ENCODE data around the gene NR2C2AP. TPM values are rescaled to one million over a fixed set of nuclear protein-coding genes. Genes with fewer than 3 reads are reported as not detected.

NR2C2AP gene
- total RNA-seq, 1 experiment from 2014 or later: 45.3 TPM

DNA sequence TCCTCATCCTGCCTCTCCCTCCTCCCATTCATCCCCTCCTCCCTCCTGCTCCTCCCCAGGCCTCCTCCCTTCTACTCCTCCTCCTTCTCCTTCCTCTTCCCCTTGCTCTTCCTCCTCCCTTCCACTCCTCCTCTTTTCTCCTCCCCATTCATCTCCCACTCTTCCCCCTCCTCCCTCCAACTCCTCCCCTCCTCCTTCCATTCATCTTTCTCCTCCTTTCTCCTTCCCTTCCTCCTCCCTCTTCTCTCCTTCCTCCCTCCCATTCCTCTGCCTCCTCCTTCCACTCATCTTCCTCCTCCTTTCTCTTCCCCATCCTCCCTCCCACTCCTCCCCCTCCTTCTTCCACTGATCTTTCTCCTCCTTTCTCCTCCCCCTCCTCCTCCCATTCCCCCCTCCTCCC, 36.5 kb upstream of the NR2C2AP start:
- BruUV-seq (replicated peaks): no TSS peak
- no peak for DNase-seq (ENCODE audit: low spot score)
- no peak overlapping the region for H3K4me3 ChIP-seq (ENCODE audit: low read depth, low read length, poor library complexity, severe bottlenecking)
- intact Hi-C loops (cut with micrococcal nuclease; ENCODE audit: unreplicated experiment): no loop called here
- H3K4me1 ChIP-seq (ENCODE audit: insufficient read depth, low read length, poor library complexity, severe bottlenecking): no peaks in the 10 kb centered on the region
- ChIA-PET CTCF (no interaction called here), POLR2A (ENCODE audit: low non-redundant PET) (no interaction called here)
- no peaks in the 10 kb centered on the region for H3K27me3 ChIP-seq (replicated peaks; ENCODE audit: insufficient read depth, low read depth, low read length, poor library complexity)
- no peaks in the 10 kb centered on the region for H3K36me3 ChIP-seq (ENCODE audit: insufficient read depth, low read length, poor library complexity, severe bottlenecking)
- no peak overlapping the region for H3K27ac ChIP-seq (ENCODE audit: low read depth, low read length, poor library complexity, severe bottlenecking)
- H3K9me3 ChIP-seq (ENCODE audit: low read depth, low read length, poor library complexity, severe bottlenecking): peaks cover 3% of the 10 kb centered on the region
- no peak for TF ChIP-seq EZH2 (IDR thresholded peaks at IDR 0.05; ENCODE audit: borderline replicate concordance, low read depth, low read length, poor library complexity, severe bottlenecking)
- TF ChIP-seq, protein P1, sequence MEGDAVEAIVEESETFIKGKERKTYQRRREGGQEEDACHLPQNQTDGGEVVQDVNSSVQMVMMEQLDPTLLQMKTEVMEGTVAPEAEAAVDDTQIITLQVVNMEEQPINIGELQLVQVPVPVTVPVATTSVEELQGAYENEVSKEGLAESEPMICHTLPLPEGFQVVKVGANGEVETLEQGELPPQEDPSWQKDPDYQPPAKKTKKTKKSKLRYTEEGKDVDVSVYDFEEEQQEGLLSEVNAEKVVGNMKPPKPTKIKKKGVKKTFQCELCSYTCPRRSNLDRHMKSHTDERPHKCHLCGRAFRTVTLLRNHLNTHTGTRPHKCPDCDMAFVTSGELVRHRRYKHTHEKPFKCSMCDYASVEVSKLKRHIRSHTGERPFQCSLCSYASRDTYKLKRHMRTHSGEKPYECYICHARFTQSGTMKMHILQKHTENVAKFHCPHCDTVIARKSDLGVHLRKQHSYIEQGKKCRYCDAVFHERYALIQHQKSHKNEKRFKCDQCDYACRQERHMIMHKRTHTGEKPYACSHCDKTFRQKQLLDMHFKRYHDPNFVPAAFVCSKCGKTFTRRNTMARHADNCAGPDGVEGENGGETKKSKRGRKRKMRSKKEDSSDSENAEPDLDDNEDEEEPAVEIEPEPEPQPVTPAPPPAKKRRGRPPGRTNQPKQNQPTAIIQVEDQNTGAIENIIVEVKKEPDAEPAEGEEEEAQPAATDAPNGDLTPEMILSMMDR (conservative IDR thresholded peaks at IDR 0.05; ENCODE audit: low read depth, low read length): no peak

GRCh38 chr19:19238126-19238894, 35.1 kb upstream of the NR2C2AP start:
- TF ChIP-seq EZH2 (IDR thresholded peaks at IDR 0.05; ENCODE audit: borderline replicate concordance, low read depth, low read length, poor library complexity, severe bottlenecking): no peak
- TF ChIP-seq, protein P1 (conservative IDR thresholded peaks at IDR 0.05; ENCODE audit: low read depth, low read length): no peak
- Histone ChIP-seq H3K4me3 (ENCODE audit: low read depth, low read length, poor library complexity, severe bottlenecking) (no peak overlapping the region), H3K27ac (ENCODE audit: low read depth, low read length, poor library complexity, severe bottlenecking) (no peak overlapping the region), H3K9me3 (ENCODE audit: low read depth, low read length, poor library complexity, severe bottlenecking) (peaks cover 11% of the 10 kb centered on the region), H3K4me1 (ENCODE audit: insufficient read depth, low read length, poor library complexity, severe bottlenecking) (no peaks in the 10 kb centered on the region), H3K36me3 (ENCODE audit: insufficient read depth, low read length, poor library complexity, severe bottlenecking) (no peaks in the 10 kb centered on the region), H3K27me3 (replicated peaks; ENCODE audit: insufficient read depth, low read depth, low read length, poor library complexity) (no peaks in the 10 kb centered on the region)
- DNase-seq (ENCODE audit: low spot score): no peak
- ChIA-PET CTCF (no interaction called here), POLR2A (ENCODE audit: low non-redundant PET) (no interaction called here)
- BruUV-seq (replicated peaks): no TSS peak
- intact Hi-C loops (cut with micrococcal nuclease; ENCODE audit: unreplicated experiment): no loop called here

- no peak overlapping the region for H3K4me3 ChIP-seq (ENCODE audit: low read depth, low read length, poor library complexity, severe bottlenecking)
- H3K9me3 ChIP-seq (ENCODE audit: low read depth, low read length, poor library complexity, severe bottlenecking): peaks cover 11% of the 10 kb centered on the region
- no TSS peak for BruUV-seq (replicated peaks)
- ChIA-PET POLR2A (ENCODE audit: low non-redundant PET) (no interaction called here), CTCF (no interaction called here)
- intact Hi-C loops (cut with micrococcal nuclease; ENCODE audit: unreplicated experiment): no loop called here
- peaks cover 5% of the 10 kb centered on the region for H3K27me3 ChIP-seq (replicated peaks; ENCODE audit: insufficient read depth, low read depth, low read length, poor library complexity)
- TF ChIP-seq, protein P1 (conservative IDR thresholded peaks at IDR 0.05; ENCODE audit: low read depth, low read length): no peak
- TF ChIP-seq EZH2 (IDR thresholded peaks at IDR 0.05; ENCODE audit: borderline replicate concordance, low read depth, low read length, poor library complexity, severe bottlenecking): no peak
- H3K4me1 ChIP-seq (ENCODE audit: insufficient read depth, low read length, poor library complexity, severe bottlenecking): no peaks in the 10 kb centered on the region
- H3K27ac ChIP-seq (ENCODE audit: low read depth, low read length, poor library complexity, severe bottlenecking): no peak overlapping the region
- DNase-seq (ENCODE audit: low spot score): no peak
- no peaks in the 10 kb centered on the region for H3K36me3 ChIP-seq (ENCODE audit: insufficient read depth, low read length, poor library complexity, severe bottlenecking)
These were observed 33.0 kb upstream of the NR2C2AP start for GRCh38 chr19:19236173-19236572.
